Measurements from ENCODE around the gene PTPRG.
"Not testable (repeated sequence)": the region's sequence is repeated elsewhere in the genome, so short reads cannot be mapped to it uniquely, and the experiment has no call there.

Gene PTPRG

GRCh38 chr3:61688307-61688984, 127.1 kb downstream of the PTPRG start:
- DNase-seq, result no peak

DNA sequence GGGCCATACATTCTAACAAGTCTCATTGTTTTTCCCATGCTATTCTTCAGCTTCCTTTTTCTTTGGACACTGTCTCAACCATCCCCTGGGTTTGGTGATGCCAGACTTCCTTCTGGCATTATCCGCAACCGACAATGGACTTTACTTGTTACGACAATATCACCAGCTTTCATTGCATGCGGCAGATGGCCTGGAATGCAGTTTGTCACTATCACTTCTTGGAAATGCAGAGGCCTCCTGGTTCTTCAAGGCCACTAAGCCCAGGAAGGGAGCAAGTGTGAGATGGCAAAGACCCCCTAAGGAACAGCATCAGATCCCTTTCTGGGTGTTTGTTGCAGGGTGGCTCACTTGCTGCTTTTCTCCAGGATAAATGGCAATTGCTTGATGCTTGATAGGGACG, 128.6 kb downstream of the PTPRG start:
- DNase-seq, result no peak

- no peak for DNase-seq
These were observed 130.1 kb downstream of the PTPRG start for GRCh38 chr3:61691466-61691865.

DNA sequence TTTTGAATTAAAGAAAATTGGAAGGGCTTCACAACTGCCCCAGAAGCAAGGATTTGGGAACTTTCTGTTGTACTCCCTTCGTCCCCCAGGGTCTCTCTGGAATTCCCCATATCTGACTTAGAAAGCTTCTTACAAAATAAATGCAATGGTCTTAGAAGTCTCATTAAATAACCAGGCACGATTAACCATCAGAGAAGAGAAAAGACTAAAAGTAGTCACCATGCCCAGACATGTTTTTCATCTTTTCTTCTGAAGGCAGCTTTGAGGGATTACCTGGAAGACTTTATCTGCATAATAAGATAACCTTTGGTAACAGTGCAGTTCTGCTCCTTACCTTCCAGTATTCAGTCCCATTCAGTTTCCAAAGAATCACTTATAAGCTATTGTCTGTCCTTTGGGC, 135.9 kb downstream of the PTPRG start:
- DNase-seq, result no peak

DNA sequence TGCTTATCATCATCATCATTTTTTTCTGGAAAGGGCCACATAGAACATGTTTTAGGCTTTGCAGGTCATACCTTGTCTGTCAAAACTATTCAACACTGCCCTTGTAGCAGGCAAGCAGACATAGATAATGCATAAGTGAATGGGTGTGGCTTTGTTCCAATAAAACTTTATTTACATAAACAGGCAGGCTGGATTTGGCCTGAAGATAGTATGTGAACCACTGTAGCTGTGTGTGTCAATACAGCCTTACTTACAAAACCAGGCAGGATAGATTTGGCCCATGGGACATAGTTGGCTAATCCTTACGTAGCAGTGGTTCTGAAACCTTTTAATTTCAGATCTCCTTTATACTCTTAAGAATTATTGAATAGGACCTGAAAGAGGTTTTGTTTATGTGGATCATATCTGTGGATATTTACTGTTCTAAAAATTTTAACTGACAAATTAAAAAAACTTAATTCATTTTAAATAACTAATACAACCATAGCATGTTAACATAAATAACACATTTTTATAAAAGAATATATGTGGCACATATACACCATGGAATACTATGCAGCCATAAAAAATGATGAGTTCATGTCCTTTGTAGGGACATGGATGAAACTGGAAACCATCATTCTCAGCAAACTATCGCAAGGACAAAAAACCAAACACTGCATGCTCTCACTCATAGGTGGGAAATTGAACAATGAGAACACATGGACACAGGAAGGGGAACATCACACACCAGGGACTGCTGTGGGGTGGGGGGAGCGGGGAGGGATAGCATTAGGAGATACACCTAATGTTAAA, 137.1 kb downstream of the PTPRG start:
- not testable (repeated sequence) for DNase-seq

DNA sequence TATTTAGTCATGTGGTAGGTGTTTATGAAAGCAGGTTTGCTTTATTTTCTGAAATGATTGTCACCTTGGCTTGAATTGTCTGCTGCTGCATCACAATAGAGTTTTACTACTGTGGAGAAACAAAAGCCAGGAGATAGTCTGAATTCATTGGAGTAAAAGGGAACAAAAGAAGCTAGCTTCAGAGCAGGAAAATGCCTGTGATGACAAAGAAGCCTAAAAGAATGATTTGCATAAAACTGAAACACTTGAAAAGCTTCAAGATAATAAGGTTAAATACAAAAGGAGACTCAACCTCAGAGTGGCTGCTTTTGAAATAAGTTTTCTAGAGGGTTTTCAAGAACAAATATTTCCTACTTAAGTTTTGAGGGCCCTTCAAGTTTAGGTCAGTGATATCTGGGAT, 138.3 kb downstream of the PTPRG start:
- DNase-seq, result no peak

DNA sequence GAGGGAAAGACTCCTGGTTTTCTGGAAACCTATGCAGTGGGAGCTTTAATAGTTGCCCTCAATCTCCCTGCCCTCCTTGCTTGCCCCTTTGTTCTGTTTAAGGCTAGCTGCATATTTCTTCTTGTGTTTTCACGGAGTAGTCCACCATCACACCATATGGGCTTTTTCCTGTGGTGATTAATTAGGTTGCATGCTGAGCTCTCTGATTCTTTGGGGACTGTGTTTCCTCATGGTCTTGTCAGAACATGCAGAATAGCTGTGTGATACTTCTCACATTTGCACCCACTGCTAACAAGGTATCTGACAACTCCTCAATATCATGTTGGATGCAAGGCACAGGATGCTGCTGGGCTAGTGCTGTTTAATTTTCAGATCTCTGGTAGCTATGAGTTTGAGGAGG, 139.6 kb downstream of the PTPRG start:
- DNase-seq, result no peak

DNA sequence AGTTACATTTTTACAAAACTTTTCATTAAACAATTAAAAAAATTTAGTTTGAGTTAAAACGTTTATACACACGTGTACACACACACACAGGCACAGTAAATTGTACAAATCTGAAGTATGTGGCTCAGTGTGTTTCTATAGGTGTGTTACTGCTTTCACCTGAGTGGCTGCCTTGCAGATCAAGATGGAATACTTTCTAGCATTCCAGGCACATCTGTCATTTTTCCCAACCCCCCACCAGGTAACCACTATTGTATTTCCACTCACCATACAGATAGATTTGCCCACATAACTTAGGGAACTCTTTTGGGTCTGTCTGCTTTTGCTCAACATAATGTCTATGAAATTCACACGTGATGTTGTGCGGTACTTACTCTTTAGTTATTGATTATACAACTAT, 141.1 kb downstream of the PTPRG start:
- DNase-seq, result no peak

- DNase-seq, result no peak
These were observed 143.4 kb downstream of the PTPRG start for GRCh38 chr3:61704807-61705206.

GRCh38 chr3:61707492-61707891, 146.1 kb downstream of the PTPRG start:
- no peak for DNase-seq

DNA sequence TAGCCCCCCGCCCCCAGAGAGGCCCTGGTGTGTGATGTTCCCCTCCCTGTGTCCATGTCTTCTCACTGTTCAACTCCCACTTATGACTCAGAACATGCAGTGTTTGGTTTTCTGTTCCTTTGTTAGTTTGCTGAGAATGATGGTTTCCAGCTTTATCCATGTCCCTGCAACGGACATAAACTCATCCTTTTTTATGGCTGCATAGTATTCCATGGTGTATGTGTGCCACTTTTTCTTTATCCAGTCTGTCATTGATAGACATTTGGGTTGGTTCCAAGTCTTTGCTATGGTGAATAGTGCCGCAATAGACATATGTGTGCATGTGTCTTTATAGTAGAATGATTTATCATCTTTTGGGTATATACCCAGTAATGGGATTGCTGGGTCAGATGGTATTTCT, 149.5 kb downstream of the PTPRG start:
- DNase-seq, result not testable (repeated sequence)

DNA sequence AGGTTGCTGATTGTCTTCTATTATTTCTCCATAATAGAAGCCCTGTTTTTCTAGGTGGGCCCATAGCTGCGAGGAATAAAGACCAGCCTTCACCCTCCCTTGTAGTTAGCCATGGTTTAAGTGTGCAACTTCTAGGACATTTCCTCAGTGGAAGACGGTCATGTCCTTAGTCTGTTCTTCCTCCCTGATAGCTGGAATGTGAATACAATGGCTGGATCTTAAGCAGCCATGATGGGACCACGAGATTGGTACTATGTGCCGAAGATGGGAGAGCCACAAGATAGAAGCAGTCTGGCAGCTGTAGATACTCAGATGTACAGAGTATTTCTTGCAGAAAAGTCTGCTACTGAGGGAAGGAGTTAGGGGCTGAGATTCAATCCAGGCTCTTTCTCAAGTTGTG, 152.9 kb downstream of the PTPRG start:
- DNase-seq, result no peak

DNA sequence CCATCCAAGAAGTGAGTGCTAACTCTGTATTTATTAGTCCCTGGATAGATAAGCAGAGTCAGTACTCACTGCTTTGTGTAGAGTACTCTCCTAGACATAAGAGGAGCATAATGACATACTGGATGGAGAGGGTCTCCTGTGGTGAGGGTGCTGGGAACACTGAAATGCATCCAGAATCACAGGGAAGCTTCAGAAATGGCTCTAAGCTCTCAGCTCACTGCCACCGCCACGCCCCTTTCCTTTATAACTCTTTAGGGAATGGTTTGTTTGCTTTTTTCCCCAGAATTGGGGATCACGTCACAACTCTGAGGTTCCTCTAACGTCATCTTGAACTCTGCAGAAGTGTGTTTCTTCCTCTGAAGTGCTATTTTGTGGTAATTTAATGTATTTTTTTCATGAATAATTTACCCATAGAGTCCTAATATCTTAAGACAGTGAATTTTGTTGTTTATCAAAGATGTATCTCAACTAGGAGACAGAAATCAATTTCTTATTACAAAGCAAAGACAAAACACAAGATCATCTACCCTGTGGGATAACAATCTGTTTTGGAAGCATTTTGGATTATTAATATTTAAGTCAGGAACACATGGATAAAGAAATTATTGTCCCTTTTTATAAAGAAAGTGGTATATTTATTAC, 154.6 kb downstream of the PTPRG start:
- no peak for DNase-seq

DNA sequence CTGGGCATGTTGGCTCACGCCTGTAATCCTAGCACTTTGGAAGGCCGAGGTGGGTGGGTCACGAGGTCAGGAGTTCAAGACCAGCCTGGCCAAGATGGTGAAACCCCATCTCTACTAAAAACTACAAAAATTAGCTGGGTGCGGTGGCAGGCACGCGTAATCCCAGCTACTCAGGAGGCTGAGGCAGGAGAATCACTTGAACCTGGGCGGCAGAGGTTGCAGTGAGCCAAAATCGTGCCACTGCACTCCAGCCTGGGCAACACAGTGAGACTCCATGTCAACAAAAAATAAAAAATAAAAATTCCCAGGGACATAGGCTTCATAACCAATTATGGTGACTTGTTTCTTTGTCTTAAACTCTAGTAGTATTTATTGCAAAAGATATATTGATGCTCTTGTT, 155.3 kb downstream of the PTPRG start:
- not testable (repeated sequence) for DNase-seq

DNA sequence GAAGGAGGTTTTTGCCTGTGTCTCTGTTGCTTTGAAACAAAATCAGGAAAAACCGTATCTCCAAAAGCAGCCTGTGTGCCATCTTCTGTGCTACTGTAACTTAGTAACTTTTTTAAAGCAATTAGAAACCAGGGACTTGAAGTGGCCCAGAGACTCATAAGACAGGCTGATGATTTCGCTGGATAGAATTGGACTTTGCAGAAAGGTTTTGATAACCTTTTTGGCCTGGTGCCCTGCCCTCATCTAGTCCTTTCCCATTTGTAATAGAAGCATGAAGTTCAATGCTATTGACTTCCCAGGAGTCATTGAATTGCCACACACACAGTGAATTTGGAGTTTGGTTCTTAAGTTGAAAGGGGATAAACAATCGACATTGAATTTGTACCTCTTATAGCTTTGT, 157.2 kb downstream of the PTPRG start:
- no peak for DNase-seq

DNA sequence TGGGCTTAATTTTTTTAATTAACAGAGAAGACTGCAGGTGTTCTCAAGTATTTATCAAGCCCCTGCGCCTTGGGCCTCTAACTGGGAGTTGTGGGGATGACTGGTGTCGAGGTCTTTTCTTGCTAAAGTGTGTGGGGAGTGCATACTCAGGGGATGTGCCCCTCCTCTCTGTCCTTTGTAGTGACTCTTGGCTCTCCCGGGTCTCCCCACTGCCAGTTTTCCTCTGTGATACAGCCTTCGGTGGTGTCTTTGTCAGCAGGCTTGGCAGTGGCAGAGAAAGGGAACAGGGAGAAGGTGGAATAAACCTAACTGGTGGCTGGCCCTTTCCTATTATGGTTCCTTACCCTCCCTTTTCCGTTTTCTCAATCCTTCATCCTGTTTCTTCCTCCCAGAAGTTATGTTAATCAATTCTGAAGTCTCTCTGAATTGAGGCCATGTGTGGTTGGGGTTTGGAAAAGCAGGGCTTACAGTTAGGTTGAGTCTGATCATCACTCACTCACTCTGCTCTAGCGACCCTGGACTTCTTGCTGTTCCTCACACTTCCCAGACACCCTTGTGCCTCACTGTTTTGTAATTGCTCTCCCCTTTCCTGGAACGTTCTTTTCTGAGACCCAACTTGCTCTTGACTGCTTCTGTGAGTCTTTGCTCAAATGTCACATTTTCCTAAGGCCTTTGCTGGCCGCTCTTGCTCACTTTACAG, 158.1 kb downstream of the PTPRG start:
- no peak for DNase-seq

GRCh38 chr3:61723038-61723437, 161.7 kb downstream of the PTPRG start:
- DNase-seq, result no peak

- no peak for DNase-seq
These were observed 162.8 kb downstream of the PTPRG start for GRCh38 chr3:61724183-61724582.

DNA sequence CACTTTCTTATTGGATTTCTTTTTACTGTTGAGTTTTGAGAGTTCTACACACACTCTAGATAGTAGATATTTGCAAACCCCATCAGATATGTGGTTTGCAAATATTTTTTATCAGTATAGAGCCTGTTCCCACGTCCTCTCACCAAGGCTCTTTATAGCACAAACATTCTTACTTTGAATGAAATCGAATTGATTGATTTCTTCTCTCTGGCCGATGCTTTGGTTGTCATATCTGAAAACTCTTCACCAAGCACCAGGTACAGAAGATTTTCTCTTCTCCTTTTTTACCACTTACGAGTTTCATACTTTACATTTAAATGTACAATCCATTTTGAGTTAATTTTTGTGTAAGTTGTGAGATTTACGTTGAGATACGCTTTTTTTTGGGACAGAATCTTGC, 163.4 kb downstream of the PTPRG start:
- DNase-seq, result no peak

DNA sequence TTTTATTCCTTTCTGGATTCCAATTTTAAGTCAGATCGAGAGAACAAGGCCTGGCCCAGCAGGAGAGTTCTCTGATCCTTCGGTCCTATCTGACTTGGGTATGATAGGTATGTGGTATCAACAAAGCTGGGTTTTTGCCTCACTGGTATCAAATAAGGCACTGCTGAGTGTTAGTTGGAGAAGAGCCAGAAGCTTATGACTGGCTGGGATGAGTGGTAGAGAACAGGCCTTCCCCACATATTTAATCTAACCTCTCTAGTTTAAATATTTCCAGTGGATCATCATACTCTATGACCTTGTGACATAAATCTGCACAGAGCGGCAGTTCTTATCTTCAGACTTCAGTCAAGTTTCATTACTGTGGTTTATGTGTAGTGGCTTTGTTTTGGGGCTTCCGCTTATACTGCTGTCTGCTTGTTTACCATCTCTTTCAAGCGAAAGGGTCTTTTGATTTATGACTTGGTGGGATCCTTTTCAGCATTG, 164.5 kb downstream of the PTPRG start:
- DNase-seq, result no peak

GRCh38 chr3:61727435-61727834, 166.1 kb downstream of the PTPRG start:
- DNase-seq, result no peak

DNA sequence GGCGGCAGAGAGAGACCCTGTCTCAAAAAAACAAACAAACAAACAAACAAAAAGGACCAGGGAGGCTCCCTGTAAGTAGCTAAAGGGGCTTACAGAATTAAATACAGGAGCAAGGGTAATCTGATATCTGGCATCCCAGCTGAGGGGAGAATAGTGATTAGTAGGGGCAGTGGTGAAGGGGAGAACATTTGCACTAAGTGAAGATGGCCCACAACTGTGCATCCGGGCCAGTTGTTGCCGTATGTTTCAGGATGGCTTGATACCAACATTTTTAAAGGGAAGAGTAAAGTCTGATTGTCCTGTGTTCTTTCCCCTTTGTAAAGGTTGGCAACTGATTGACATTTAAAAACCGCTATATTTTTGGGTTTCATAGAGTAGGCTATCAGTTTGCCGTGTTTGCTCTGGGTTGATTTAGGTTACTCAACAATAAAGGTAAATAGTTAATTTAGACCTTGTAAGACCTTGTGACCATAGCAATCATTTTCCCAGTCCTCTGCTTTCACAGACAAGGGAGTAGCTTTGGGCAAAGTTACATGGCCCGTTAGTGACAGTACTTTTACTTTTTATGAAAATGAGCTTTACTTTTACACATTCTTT, 167.8 kb downstream of the PTPRG start:
- no peak for DNase-seq

DNA sequence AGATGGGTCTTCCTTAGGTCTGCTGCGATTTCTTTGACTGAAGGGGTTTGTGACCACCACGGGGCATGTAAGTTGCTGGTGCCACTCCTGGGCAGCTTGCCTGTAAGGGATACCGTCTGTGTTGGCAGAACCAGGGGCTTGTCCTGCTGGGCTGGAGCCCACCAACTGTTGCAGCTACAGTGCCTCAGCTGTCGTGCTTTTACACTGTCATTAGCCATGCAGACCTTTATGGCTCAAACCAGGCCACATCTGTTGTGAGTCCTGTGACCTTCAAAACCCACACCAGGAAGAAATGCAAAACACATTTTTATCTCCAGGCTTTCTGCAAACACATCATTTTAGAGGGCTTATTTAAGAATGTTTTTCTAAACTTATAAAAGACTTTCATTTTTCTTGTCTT, 168.7 kb downstream of the PTPRG start:
- DNase-seq, result no peak

Measured in hematopoietic multipotent progenitor cell treated with erythropoietin and hydrocortisone succinate and interleukin-3 and kit ligand, for 6 days (in vitro differentiated cells).